IPS-18c (cell line): Measurements from ENCODE around the gene DECR2.
A peak's percentile ranks its signal among the peaks of the same experiment; 100 is the strongest.
"Not testable (repeated sequence)": the region's sequence is repeated elsewhere in the genome, so short reads cannot be mapped to it uniquely, and the experiment has no call there.

Experiments
- H3K4me3 ChIP-seq: 2 replicates; pipeline ENCODE4 v1.7.0; 2013; ENCODE audit warnings: low read depth, mild to moderate bottlenecking, low read length, moderate library complexity; ENCODE audit not compliant: insufficient read depth
- H3K9me3 ChIP-seq: one replicate; pipeline ENCODE4 v1.6.1; 2013; ENCODE audit warnings: mild to moderate bottlenecking, low read length, moderate library complexity; ENCODE audit not compliant: control insufficient read depth, insufficient read depth

Gene DECR2

GRCh38 chr16:387761-388666 is 13.7 kb upstream of the DECR2 start:
- not testable (repeated sequence) for H3K4me3 ChIP-seq, H3K9me3 ChIP-seq

GRCh38 chr16:389352-389751 is 12.3 kb upstream of the DECR2 start:
- Histone ChIP-seq H3K4me3 (no peak overlapping the region), H3K9me3 (peaks cover 6% of the 10 kb centered on the region)

- Histone ChIP-seq H3K4me3 (no peak overlapping the region), H3K9me3 (peaks cover 6% of the 10 kb centered on the region)
Observed at GRCh38 chr16:391885-392335, 9.8 kb upstream of the DECR2 start.

GRCh38 chr16:392450-393030 is 9.1 kb upstream of the DECR2 start:
- Histone ChIP-seq H3K4me3 (no peak overlapping the region), H3K9me3 (peaks cover 6% of the 10 kb centered on the region)

DNA sequence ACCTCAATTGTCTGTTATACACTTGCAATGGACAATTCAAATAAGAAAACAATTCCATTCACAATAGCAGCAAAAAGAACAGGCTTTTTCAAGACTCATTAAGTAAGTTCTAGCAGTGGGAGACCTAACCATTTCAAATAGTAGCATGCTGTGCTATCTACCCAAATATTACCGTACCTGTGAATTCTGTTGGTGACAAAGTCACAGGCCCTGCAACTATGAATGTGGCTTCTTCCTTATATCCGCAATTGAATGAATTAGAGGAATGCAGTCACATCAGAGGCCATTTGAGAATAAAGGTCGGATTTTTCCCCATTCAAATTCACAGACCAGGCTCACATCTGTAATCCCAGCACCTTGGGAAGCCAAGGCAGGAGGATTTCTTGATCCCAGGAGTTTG is 5.5 kb upstream of the DECR2 start:
- peak overlapping the region; percentile 31; the same call in 1 of the 2 replicates for H3K4me3 ChIP-seq
- H3K9me3 ChIP-seq: peaks cover 4% of the 10 kb centered on the region

DNA sequence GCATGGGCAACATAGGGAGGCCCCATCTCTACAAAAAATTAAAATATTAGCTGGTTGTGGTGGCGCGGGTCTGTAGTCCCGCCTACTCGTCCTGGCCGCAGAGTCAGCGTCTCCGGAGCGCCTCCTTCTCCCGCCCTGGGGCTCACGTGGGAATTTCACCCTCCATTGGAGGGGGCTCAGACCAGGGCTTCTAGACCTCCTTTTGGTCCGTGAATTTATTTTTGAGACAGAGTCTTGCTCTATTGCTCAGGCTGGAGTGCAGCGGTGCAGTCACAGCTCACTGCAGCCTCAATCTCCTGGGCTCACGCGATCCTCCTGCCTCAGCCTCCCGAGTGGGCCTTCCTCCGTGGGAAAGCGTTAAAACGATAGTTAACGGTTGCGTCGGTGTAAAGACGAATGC is 5.1 kb upstream of the DECR2 start:
- Histone ChIP-seq H3K9me3 (peaks cover 4% of the 10 kb centered on the region), H3K4me3 (peak overlapping the region; percentile 31; the same call in 1 of the 2 replicates)

DNA sequence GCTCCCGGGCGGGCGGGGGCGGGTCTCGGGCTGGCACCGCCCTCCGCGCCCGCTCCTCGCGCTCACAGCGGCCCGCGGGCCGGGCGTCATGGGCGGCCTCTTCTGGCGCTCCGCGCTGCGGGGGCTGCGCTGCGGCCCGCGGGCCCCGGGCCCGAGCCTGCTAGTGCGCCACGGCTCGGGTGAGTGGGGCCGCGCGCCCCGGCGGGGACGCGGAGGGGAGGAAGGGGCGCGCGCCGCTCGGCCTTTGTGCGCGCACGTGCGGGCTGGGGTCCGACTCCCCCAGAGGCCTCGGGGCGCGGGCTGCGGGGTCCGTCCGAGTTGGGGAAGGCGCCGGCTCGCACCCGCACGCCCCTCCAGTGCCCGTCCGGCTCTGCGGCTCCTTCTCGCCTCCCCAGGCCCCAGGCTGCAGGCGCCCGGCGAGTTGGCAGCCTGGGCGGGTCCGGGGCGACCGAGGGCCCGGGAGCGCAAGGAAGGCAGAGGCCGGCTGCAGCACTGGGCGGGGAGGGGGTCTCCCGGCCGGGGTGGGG is 4.5 kb upstream of the DECR2 start, which contains the start of gene NME4:
Gene NME4 (plus strand): TSS at position 65 of the 527 bp plus-strand sequence. CDS start 24 bp downstream, at position 89.
- Histone ChIP-seq H3K9me3 (peaks cover 2% of the 10 kb centered on the region), H3K4me3 (peak within 1 kb of the TSS; percentile 71)

DNA sequence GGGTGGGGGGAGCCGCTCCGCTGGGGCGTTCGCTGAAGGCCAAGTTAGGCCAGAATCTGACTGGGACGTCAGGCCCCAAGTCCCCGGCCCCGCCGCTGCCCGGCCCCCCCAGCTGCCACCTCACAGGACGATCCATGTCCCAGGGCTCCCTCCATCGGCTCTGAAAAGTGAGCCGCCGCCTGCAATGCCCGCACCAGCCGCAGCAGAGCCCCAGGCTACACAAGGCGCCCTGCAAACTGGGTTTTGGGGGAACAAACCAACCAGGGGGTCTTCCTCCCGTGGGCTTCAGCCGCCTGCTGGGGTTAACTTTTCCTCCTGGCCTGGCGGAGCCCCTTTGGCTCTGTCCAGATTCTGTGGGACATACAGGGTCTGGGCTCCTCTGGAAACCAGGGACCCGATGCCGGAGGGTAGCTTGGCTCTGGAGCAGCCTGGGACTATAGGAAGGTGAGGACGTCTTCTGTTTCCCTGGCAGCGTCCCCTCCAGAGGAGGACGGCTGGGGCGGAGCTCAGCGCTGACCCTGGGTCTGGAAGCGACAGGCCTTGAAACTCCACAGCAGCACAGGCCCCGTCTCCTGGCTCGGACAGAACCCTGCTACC is 3.9 kb upstream of the DECR2 start:
- H3K9me3 ChIP-seq: no peaks in the 10 kb centered on the region
- peak overlapping the region; percentile 42 for H3K4me3 ChIP-seq

DNA sequence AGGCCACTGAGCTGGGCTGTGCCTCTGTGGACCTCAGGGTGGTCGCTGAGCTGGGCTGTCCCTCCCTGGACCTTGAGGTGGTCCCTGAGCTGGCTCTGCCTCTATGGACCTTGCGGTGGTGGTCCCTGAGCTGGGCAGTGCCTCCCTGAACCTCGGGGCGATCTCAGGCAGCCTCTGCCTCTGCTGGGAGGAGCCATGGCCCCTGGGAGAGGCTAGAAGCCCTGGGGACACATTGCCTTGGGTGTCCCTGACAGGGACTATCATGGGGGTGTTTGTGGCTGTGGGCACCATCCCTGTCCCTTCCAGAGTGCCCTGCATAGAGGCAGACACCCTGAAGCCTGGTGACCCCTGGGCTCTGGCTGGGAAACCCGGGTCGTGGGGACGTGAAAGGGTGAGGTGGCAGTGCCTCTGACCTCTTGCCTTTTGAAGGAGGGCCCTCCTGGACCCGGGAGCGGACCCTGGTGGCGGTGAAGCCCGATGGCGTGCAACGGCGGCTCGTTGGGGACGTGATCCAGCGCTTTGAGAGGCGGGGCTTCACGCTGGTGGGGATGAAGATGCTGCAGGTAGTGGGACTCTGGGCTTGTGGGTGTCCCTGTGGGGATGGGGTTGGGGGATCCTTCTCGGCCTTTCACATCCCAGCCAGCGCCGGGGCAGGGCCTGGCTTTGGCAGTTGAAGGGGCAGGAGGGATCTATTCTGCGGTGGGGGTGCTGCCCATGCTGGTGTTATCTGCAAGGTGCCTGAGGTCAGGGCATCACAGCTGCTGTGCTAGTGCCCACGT is 2.9 kb upstream of the DECR2 start:
- H3K4me3 ChIP-seq: no peak overlapping the region; the same call in 1 of the 2 replicates

GRCh38 chr16:399340-400019 is 2.2 kb upstream of the DECR2 start:
- no peaks in the 10 kb centered on the region for H3K9me3 ChIP-seq
- H3K4me3 ChIP-seq: no peak overlapping the region

More for the DNA sequence above, 2.9 kb upstream of the DECR2 start:
- no peaks in the 10 kb centered on the region for H3K9me3 ChIP-seq

GRCh38 chr16:400061-400591 is 1.6 kb upstream of the DECR2 start:
- Histone ChIP-seq H3K4me3 (0 out of 2 replicates have a peak overlapping the region, but pooled peaks have one; percentile 9), H3K9me3 (no peaks in the 10 kb centered on the region)

DNA sequence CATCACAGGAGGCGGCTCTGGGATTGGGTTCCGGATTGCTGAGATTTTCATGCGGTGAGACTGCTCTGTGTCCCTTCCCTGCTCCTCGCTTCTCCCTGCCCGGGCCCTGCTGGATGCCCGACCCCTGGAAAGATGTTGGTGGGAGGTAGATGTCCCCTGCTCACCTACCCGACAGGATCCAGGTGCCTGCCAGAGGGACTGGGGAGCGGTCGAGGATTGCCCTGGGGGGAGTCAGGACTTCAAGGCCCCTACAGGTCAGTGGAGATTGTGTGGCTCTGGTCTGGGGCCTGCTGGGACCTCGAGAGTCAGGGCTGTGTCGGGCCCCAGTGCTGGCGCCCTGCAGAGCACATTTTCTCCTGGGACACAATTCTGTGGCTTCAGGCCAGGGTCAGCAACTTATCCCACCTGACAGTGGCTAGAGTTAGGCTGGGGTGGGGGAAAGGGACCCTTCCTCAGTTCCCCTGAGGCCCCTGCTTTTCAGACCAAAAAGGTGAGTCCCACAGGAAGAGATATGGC is 3.3 kb downstream of the DECR2 start:
- H3K4me3 ChIP-seq: no peak overlapping the region
- H3K9me3 ChIP-seq: no peaks in the 10 kb centered on the region

DNA sequence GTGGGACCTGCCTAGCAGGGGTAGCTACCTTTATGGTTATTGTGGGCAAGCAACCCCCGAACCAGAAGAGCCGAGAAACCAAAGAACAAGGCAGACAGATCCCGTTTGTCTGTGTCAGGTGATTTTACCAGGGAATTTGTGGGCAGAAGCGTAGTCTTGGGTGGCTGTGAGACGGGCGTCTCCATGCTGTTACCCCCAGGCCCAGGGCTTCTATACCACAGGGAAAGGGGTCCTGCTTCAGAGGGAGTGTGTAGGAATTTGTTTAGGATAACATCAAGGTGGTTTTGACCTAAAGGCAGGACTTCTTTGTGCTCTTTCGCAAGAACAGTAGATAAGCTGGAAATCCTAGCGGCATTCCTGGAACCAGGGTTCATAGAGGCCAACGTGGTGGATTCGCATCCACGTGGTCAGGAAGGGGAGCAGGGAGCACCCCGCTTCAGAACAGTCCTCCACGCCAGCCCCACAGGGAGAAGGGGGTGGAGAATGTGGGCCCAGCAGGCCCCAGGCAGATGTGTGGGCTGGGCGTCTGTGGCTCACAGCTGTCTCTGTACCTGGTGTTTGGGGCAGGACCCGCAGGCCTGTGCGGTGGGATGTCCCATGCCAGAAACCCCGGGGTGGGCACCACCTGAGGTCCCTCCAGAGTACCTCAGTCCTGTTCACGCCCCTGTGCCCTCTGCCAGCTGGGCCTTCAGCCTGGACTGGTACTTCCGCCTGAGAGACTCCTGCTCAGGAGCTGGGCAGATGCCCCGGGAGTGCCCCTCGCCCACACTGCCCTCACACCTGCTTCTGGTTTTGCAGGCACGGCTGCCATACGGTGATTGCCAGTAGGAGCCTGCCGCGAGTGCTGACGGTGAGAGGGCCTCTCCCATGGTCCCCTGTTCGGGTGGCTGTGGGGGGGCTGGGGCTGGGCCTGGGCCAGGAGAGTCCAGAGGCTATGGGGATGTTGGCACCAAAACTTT is 4.1 kb downstream of the DECR2 start:
- H3K9me3 ChIP-seq: no peaks in the 10 kb centered on the region
- H3K4me3 ChIP-seq: no peak overlapping the region

GRCh38 chr16:407253-407652 is 5.6 kb downstream of the DECR2 start:
- H3K4me3 ChIP-seq: no peak overlapping the region
- H3K9me3 ChIP-seq: no peaks in the 10 kb centered on the region

- H3K4me3 ChIP-seq: no peak overlapping the region
Observed at GRCh38 chr16:410516-411178, 9.0 kb downstream of the DECR2 start.

More at GRCh38 chr16:410516-411178, 9.0 kb downstream of the DECR2 start:
- H3K9me3 ChIP-seq: no peaks in the 10 kb centered on the region
